Activated CD8-positive, alpha-beta T cell treated with anti-CD3 and anti-CD28 coated beads for 36 hours (primary cell): Measurements from ENCODE around the gene SLC44A1. TPM values are rescaled to one million over a fixed set of nuclear protein-coding genes. Genes with fewer than 3 reads are reported as not detected.

Experiments used
- ATAC-seq: fragments of 200-7000 bp; cut with Tn5 transposase; one replicate; pipeline ENCODE4 v1.10.0; 2021; ENCODE audit warnings: mild to moderate bottlenecking, moderate library complexity
- CTCF ChIA-PET: fragments of 350-600 bp; sonication (Branson Sonifier 250); formaldehyde crosslinking; loops from one replicate; lab custom pipeline; 2021; ENCODE audit warnings: antibody characterized with exemption; lab: Charles Lee
- POLR2A ChIA-PET: fragments of 350-600 bp; sonication (Branson Sonifier 250); formaldehyde crosslinking; loops from one replicate; lab custom pipeline; 2021; ENCODE audit warnings: antibody characterized with exemption; lab: Charles Lee
- DNase-seq: peaks from one replicate; pipeline ENCODE4 v3.0.0-alpha.2; 2020
- H3K27ac Mint-ChIP-seq: one replicate; pipeline ENCODE4 v1.8.0; 2021; ENCODE audit warnings: mild to moderate bottlenecking, mixed read lengths
- H3K27me3 Mint-ChIP-seq: one replicate; pipeline ENCODE4 v1.8.0; 2021; ENCODE audit warnings: mixed read lengths
- H3K36me3 Mint-ChIP-seq: one replicate; pipeline ENCODE4 v1.8.0; 2021; ENCODE audit warnings: low read depth, mixed read lengths
- H3K4me1 Mint-ChIP-seq: one replicate; pipeline ENCODE4 v1.8.0; 2021; ENCODE audit warnings: low read depth, mixed read lengths
- H3K4me3 Mint-ChIP-seq: one replicate; pipeline ENCODE4 v1.8.0; 2021; ENCODE audit warnings: mild to moderate bottlenecking, moderate library complexity, mixed read lengths
- H3K9me3 Mint-ChIP-seq: one replicate; pipeline ENCODE4 v1.8.0; 2021; ENCODE audit warnings: mixed read lengths
- CTCF ChIP-seq: fragments of 200-600 bp; IDR thresholded peaks from one replicate; pipeline ENCODE4 v1.8.0; 2022; ENCODE audit warnings: antibody characterized with exemption, mild to moderate bottlenecking
- intact Hi-C: fragments of 100-400 bp; cut with micrococcal nuclease; formaldehyde crosslinking; loops from one replicate; pipeline ENCODE4 v1.10.0; 2022
- total RNA-seq, 2 experiments: library from RNA; stranded (reverse); gene quantifications; one replicate each; pipeline ENCODE4 v1.2.3, GENCODE V29; 2021

Gene SLC44A1
- total RNA-seq, 2 experiments from 2014 or later, result 7.2 to 8.3 TPM

- peaks cover 7% of the 10 kb centered on the region for H3K27me3 Mint-ChIP-seq
- H3K4me3 Mint-ChIP-seq, result no peak overlapping the region
- no peak overlapping the region for H3K27ac Mint-ChIP-seq
- intact Hi-C loops, result no loop called here
- ATAC-seq (no peak), DNase-seq (no peak)
- no peaks in the 10 kb centered on the region for H3K36me3 Mint-ChIP-seq
- H3K9me3 Mint-ChIP-seq, result peaks cover 4% of the 10 kb centered on the region
- POLR2A ChIA-PET, result interaction anchor here (0.6 to 0.9 kb wide), 2 partner anchors 11 to 75 kb away, joined by 3 read pairs; no protein-coding TSS in a partner anchor
- CTCF ChIA-PET, result no interaction called here
- TF ChIP-seq CTCF, result no peak
- H3K4me1 Mint-ChIP-seq, result no peaks in the 10 kb centered on the region
Observed at GRCh38 chr9:105457560-105458294, 213.3 kb downstream of the SLC44A1 start.

GRCh38 chr9:105458404-105458803 is 214.0 kb downstream of the SLC44A1 start:
- H3K36me3 Mint-ChIP-seq, result no peaks in the 10 kb centered on the region
- H3K27me3 Mint-ChIP-seq, result peaks cover 6% of the 10 kb centered on the region
- DNase-seq (no peak), ATAC-seq (no peak)
- no peaks in the 10 kb centered on the region for H3K4me1 Mint-ChIP-seq
- ChIA-PET CTCF (no interaction called here), POLR2A (no interaction called here)
- H3K9me3 Mint-ChIP-seq, result peaks cover 4% of the 10 kb centered on the region
- TF ChIP-seq CTCF, result no peak
- H3K27ac Mint-ChIP-seq, result no peak overlapping the region
- intact Hi-C loops, result no loop called here
- no peak overlapping the region for H3K4me3 Mint-ChIP-seq

GRCh38 chr9:105459336-105459735 is 214.9 kb downstream of the SLC44A1 start:
- Mint-ChIP-seq H3K9me3 (peaks cover 4% of the 10 kb centered on the region), H3K36me3 (no peaks in the 10 kb centered on the region), H3K27me3 (peaks cover 5% of the 10 kb centered on the region), H3K4me1 (no peaks in the 10 kb centered on the region), H3K27ac (no peak overlapping the region), H3K4me3 (no peak overlapping the region)
- CTCF ChIA-PET, result no interaction called here
- ATAC-seq (no peak), DNase-seq (no peak)
- intact Hi-C loops, result no loop called here
- POLR2A ChIA-PET, result no interaction called here
- TF ChIP-seq CTCF, result no peak

GRCh38 chr9:105466898-105467455 is 222.5 kb downstream of the SLC44A1 start:
- H3K36me3 Mint-ChIP-seq, result peaks cover 2% of the 10 kb centered on the region
- no peaks in the 10 kb centered on the region for H3K9me3 Mint-ChIP-seq
- no peaks in the 10 kb centered on the region for H3K27me3 Mint-ChIP-seq
- DNase-seq (no peak), ATAC-seq (no peak)
- ChIA-PET POLR2A (no interaction called here), CTCF (no interaction called here)
- intact Hi-C loops, result no loop called here
- TF ChIP-seq CTCF, result no peak
- no peak overlapping the region for H3K27ac Mint-ChIP-seq
- no peak overlapping the region for H3K4me3 Mint-ChIP-seq
- H3K4me1 Mint-ChIP-seq, result no peaks in the 10 kb centered on the region

GRCh38 chr9:105468875-105469274 is 224.4 kb downstream of the SLC44A1 start:
- POLR2A ChIA-PET, result interaction anchor here (0.6 kb wide), 1 partner anchor 124 kb away, joined by 3 read pairs; no protein-coding TSS in a partner anchor
- H3K27me3 Mint-ChIP-seq, result no peaks in the 10 kb centered on the region

More at GRCh38 chr9:105468875-105469274, 224.4 kb downstream of the SLC44A1 start:
- DNase-seq (no peak), ATAC-seq (no peak)
- CTCF ChIA-PET, result no interaction called here
- Mint-ChIP-seq H3K36me3 (peaks cover 2% of the 10 kb centered on the region), H3K9me3 (no peaks in the 10 kb centered on the region), H3K27ac (no peak overlapping the region), H3K4me3 (no peak overlapping the region), H3K4me1 (no peaks in the 10 kb centered on the region)
- TF ChIP-seq CTCF, result no peak
- intact Hi-C loops, result no loop called here
